Neuronal stem cell (in vitro differentiated cells): Measurements from ENCODE around the gene SYTL2.

Experiments
- DNase-seq: peaks from one replicate; pipeline ENCODE4 v3.0.0-alpha.2; 2013; ENCODE audit warnings: low spot score
- H2AFZ ChIP-seq: one replicate; pipeline ENCODE4 v1.6.1; 2013; ENCODE audit warnings: mild to moderate bottlenecking, low read length, inconsistent platforms
- H2AK5ac ChIP-seq: 2 replicates; pipeline ENCODE4 v1.6.1; 2013; ENCODE audit warnings: low read depth, mild to moderate bottlenecking, inconsistent platforms, low read length, moderate library complexity, mixed read lengths
- H2BK120ac ChIP-seq: 2 replicates; pipeline ENCODE4 v1.6.1; 2013; ENCODE audit warnings: low read depth, mild to moderate bottlenecking, inconsistent platforms, low read length, moderate library complexity, mixed read lengths
- H2BK12ac ChIP-seq: one replicate; pipeline ENCODE4 v1.6.1; 2013; ENCODE audit warnings: low read length, inconsistent platforms
- H2BK15ac ChIP-seq: 2 replicates; pipeline ENCODE4 v1.6.1; 2013; ENCODE audit warnings: mild to moderate bottlenecking, low read length, inconsistent platforms, mixed read lengths
- H2BK5ac ChIP-seq: one replicate; pipeline ENCODE4 v1.6.1; 2013; ENCODE audit warnings: inconsistent platforms, mild to moderate bottlenecking, low read length, moderate library complexity
- H3K14ac ChIP-seq: one replicate; pipeline ENCODE4 v1.6.1; 2013; ENCODE audit warnings: low read length, inconsistent platforms
- H3K18ac ChIP-seq: 2 replicates; pipeline ENCODE4 v1.6.1; 2013; ENCODE audit warnings: low read length, inconsistent platforms
- H3K23ac ChIP-seq: 2 replicates; pipeline ENCODE4 v1.6.1; 2013; ENCODE audit warnings: low read depth, mild to moderate bottlenecking, mixed read lengths, low read length, inconsistent platforms; ENCODE audit not compliant: poor library complexity
- H3K27ac ChIP-seq: replicated peaks from 3 replicates; pipeline ENCODE4 v1.5.1; 2013; ENCODE audit warnings: low read length, inconsistent platforms
- H3K27me3 ChIP-seq, 3 experiments: 2 replicates each; pipeline ENCODE4 v1.6.1; 2013; ENCODE audit warnings: low read length in 3 of 3, mild to moderate bottlenecking in 2 of 3, inconsistent platforms in 1 of 3, low read depth in 1 of 3, mixed read lengths in 1 of 3, moderate library complexity in 1 of 3; ENCODE audit not compliant: control insufficient read depth in 3 of 3, insufficient read depth in 3 of 3
- H3K36me3 ChIP-seq, 2 donors: replicated peaks in 1 of 2; 2 replicates each; pipeline ENCODE4 v1.6.1; 2013; ENCODE audit warnings: low read length in 2 of 2; ENCODE audit not compliant: control insufficient read depth in 2 of 2, insufficient read depth in 2 of 2
- H3K4ac ChIP-seq: 2 replicates; pipeline ENCODE4 v1.6.1; 2013; ENCODE audit warnings: inconsistent platforms, mild to moderate bottlenecking, low read length, moderate library complexity
- H3K4me1 ChIP-seq, 2 donors: 1 replicate in 1 of 2; 2 replicates in 1 of 2; pipeline ENCODE4 v1.6.1; 2013; ENCODE audit warnings: low read length in 2 of 2, low read depth in 1 of 2; ENCODE audit not compliant: control insufficient read depth in 2 of 2, insufficient read depth in 1 of 2
- H3K4me2 ChIP-seq: one replicate; pipeline ENCODE4 v1.6.1; 2013; ENCODE audit warnings: mild to moderate bottlenecking, low read length, inconsistent platforms; ENCODE audit not compliant: insufficient read depth, poor library complexity, severe bottlenecking
- H3K4me3 ChIP-seq, 2 donors: 2 replicates each; pipeline ENCODE4 v1.5.1; 2013; ENCODE audit warnings: low read length in 2 of 2, mild to moderate bottlenecking in 2 of 2, inconsistent platforms in 1 of 2, moderate library complexity in 1 of 2
- H3K79me1 ChIP-seq: one replicate; pipeline ENCODE4 v1.6.1; 2013; ENCODE audit warnings: low read depth, mild to moderate bottlenecking, inconsistent platforms, low read length, moderate library complexity
- H3K9ac ChIP-seq: one replicate; pipeline ENCODE4 v1.6.1; 2013; ENCODE audit warnings: mild to moderate bottlenecking, low read depth, low read length, inconsistent platforms; ENCODE audit not compliant: poor library complexity
- H3K9me3 ChIP-seq, 2 donors: replicated peaks in 1 of 2; 2 replicates each; pipeline versions ENCODE3 to v1.6.1; 2013; ENCODE audit warnings: low read length in 2 of 2, mild to moderate bottlenecking in 2 of 2, inconsistent platforms in 1 of 2, low read depth in 1 of 2, mixed read lengths in 1 of 2, moderate library complexity in 1 of 2; ENCODE audit not compliant: control insufficient read depth in 2 of 2, insufficient read depth in 1 of 2
- H4K8ac ChIP-seq: one replicate; pipeline ENCODE4 v1.6.1; 2013; ENCODE audit warnings: low read depth, mild to moderate bottlenecking, inconsistent platforms, low read length, moderate library complexity
- H4K91ac ChIP-seq: one replicate; pipeline ENCODE4 v1.6.1; 2013; ENCODE audit warnings: low read length, low read depth, mild to moderate bottlenecking, inconsistent platforms; ENCODE audit not compliant: poor library complexity
- WGBS, 2 donors: extraction: QIAGEN DNeasy Blood & Tissue Kit; methylation state at CpG; one replicate each; pipeline ENCODE4 v1.1.7; 2013; ENCODE audit warnings: missing lambda C conversion rate in 2 of 2, mixed read lengths in 1 of 2; ENCODE audit not compliant: insufficient read length in 2 of 2, insufficient replicate concordance in 1 of 2; ENCODE audit errors: extremely low coverage in 2 of 2; 5-methylcytosine and 5-hydroxymethylcytosine counted together

The SYTL2 gene

GRCh38 chr11:85685820-85686459, 125.0 kb downstream of the SYTL2 start, which contains the start of gene CCDC89:
CCDC89 (minus strand) TSS chr11:85686195; CDS start chr11:85686130, 65 bp downstream.
- no peak within 1 kb of the TSS for H3K4me3 ChIP-seq
- H2BK12ac ChIP-seq, result no peak within 1 kb of the TSS
- no peak within 1 kb of the TSS for H2BK120ac ChIP-seq
- H3K18ac ChIP-seq, result peak within 1 kb of the TSS; percentile 53
- no peak for DNase-seq
- H2BK5ac ChIP-seq, result no peak within 1 kb of the TSS
- H3K27me3 ChIP-seq, result no peaks in the 10 kb centered on the region
- no peak within 1 kb of the TSS for H3K27ac ChIP-seq
- no peak within 1 kb of the TSS for H3K23ac ChIP-seq
- H3K14ac ChIP-seq, result peak within 1 kb of the TSS; percentile 28
- peak within 1 kb of the TSS; percentile 73 for H2AFZ ChIP-seq
- no peak within 1 kb of the TSS for H2BK15ac ChIP-seq
- no peak within 1 kb of the TSS for H2AK5ac ChIP-seq
- no peak within 1 kb of the TSS for H3K4ac ChIP-seq
- no peak within 1 kb of the TSS for H3K9ac ChIP-seq
- H3K4me1 ChIP-seq, result peaks cover 1 to 4% of the 10 kb centered on the region in 2 donors
- H4K8ac ChIP-seq, result no peak within 1 kb of the TSS
- H4K91ac ChIP-seq, result no peak within 1 kb of the TSS
- no peaks in the 10 kb centered on the region for H3K9me3 ChIP-seq
- no CpG with 5 or more reads among the region's 13 CpGs for WGBS, 2 donors
- H3K79me1 ChIP-seq, result no peaks in the 10 kb centered on the region
- H3K4me2 ChIP-seq, result no peak within 1 kb of the TSS
- H3K36me3 ChIP-seq, result no peaks in the 10 kb centered on the region

GRCh38 chr11:85685125-85685819, 125.7 kb downstream of the SYTL2 start:
- H3K36me3 ChIP-seq, result no peaks in the 10 kb centered on the region
- H2AFZ ChIP-seq, result peak overlapping the region; percentile 73
- H2BK120ac ChIP-seq, result no peak overlapping the region
- no peak overlapping the region for H4K8ac ChIP-seq
- H3K27me3 ChIP-seq, result no peaks in the 10 kb centered on the region
- H3K4me2 ChIP-seq, result no peak overlapping the region
- H2AK5ac ChIP-seq, result no peak overlapping the region
- no peak overlapping the region for H4K91ac ChIP-seq
- DNase-seq, result no peak
- no peak overlapping the region for H3K4me3 ChIP-seq
- peak overlapping the region; percentile 28 for H3K14ac ChIP-seq
- H3K4me1 ChIP-seq, result peaks cover 2 to 4% of the 10 kb centered on the region in 2 donors
- H3K4ac ChIP-seq, result no peak overlapping the region
- no peak overlapping the region for H3K23ac ChIP-seq
- no peak overlapping the region for H2BK15ac ChIP-seq
- no peak overlapping the region for H3K9ac ChIP-seq
- H3K27ac ChIP-seq, result no peak overlapping the region
- H3K18ac ChIP-seq, result peak overlapping the region; percentile 53
- no CpG with 5 or more reads among the region's 15 CpGs for WGBS, 2 donors
- no peaks in the 10 kb centered on the region for H3K9me3 ChIP-seq
- H3K79me1 ChIP-seq, result no peaks in the 10 kb centered on the region
- H2BK12ac ChIP-seq, result no peak overlapping the region
- no peak overlapping the region for H2BK5ac ChIP-seq

- Histone ChIP-seq H4K8ac (no peak overlapping the region), H3K27ac (no peak overlapping the region), H3K14ac (peak overlapping the region; percentile 2), H3K23ac (no peak overlapping the region), H3K27me3 (no peaks in the 10 kb centered on the region), H3K9ac (no peak overlapping the region), H3K4ac (no peak overlapping the region), H2AK5ac (no peak overlapping the region), H3K36me3 (no peaks in the 10 kb centered on the region), H3K18ac (peak overlapping the region; percentile 9), H3K79me1 (no peaks in the 10 kb centered on the region), H2AFZ (no peak overlapping the region), H3K4me3 (no peak overlapping the region), H3K9me3 (no peaks in the 10 kb centered on the region), H3K4me2 (no peak overlapping the region), H2BK5ac (no peak overlapping the region), H4K91ac (no peak overlapping the region), H2BK12ac (no peak overlapping the region), H2BK120ac (no peak overlapping the region), H2BK15ac (no peak overlapping the region), H3K4me1 (peaks cover 2 to 4% of the 10 kb centered on the region in 2 donors)
- DNase-seq, result no peak
- WGBS, 2 donors, result no CpG with 5 or more reads among the region's 43 CpGs
These were observed 128.3 kb downstream of the SYTL2 start for GRCh38 chr11:85682330-85683305.
